ENCODE measurements around the gene CCDC12. TPM values are rescaled to one million over a fixed set of nuclear protein-coding genes. Genes with fewer than 3 reads are reported as not detected.

The CCDC12 gene
- total and polyA plus RNA-seq, 2 of the 13 experiments (the other 11 are each of a cell fraction or from before 2014, with no cell fraction given) = 30.1 to 49.5 TPM

GRCh38 chr3:46976326-46977190 is at the start of gene CCDC12 (continued):
- TF ChIP-seq ZNF260 (CRISPR knock-in tag; IDR thresholded peaks at IDR 0.05; ENCODE audit: borderline replicate concordance, low read depth) = no peak
- TF ChIP-seq ZNF136 (CRISPR knock-in tag; IDR thresholded peaks at IDR 0.05; ENCODE audit: low read depth) = 0 out of 2 replicates have a peak, but pooled peaks have one; percentile 17
- TF ChIP-seq ZNF20 (CRISPR knock-in tag; IDR thresholded peaks at IDR 0.05) = no peak
- no peak for TF ChIP-seq ZFP36 (IDR thresholded peaks at IDR 0.05; ENCODE audit: borderline replicate concordance, low read depth, low read length, partially characterized antibody)
- TF ChIP-seq, protein P1, sequence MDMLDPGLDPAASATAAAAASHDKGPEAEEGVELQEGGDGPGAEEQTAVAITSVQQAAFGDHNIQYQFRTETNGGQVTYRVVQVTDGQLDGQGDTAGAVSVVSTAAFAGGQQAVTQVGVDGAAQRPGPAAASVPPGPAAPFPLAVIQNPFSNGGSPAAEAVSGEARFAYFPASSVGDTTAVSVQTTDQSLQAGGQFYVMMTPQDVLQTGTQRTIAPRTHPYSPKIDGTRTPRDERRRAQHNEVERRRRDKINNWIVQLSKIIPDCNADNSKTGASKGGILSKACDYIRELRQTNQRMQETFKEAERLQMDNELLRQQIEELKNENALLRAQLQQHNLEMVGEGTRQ (IDR thresholded peaks at IDR 0.05; ENCODE audit: low read depth, low read length) = no peak
- TF ChIP-seq, protein P1 (CRISPR knock-in tag; IDR thresholded peaks at IDR 0.05; ENCODE audit: borderline replicate concordance) = no peak
- no peak for TF ChIP-seq ZSCAN20 (CRISPR knock-in tag; IDR thresholded peaks at IDR 0.05; ENCODE audit: borderline replicate concordance)
- TF ChIP-seq, protein P2, sequence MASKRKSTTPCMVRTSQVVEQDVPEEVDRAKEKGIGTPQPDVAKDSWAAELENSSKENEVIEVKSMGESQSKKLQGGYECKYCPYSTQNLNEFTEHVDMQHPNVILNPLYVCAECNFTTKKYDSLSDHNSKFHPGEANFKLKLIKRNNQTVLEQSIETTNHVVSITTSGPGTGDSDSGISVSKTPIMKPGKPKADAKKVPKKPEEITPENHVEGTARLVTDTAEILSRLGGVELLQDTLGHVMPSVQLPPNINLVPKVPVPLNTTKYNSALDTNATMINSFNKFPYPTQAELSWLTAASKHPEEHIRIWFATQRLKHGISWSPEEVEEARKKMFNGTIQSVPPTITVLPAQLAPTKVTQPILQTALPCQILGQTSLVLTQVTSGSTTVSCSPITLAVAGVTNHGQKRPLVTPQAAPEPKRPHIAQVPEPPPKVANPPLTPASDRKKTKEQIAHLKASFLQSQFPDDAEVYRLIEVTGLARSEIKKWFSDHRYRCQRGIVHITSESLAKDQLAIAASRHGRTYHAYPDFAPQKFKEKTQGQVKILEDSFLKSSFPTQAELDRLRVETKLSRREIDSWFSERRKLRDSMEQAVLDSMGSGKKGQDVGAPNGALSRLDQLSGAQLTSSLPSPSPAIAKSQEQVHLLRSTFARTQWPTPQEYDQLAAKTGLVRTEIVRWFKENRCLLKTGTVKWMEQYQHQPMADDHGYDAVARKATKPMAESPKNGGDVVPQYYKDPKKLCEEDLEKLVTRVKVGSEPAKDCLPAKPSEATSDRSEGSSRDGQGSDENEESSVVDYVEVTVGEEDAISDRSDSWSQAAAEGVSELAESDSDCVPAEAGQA (IDR thresholded peaks at IDR 0.05; ENCODE audit: low read depth) = peak; percentile 27; the same call in 1 of the 2 replicates
- TF ChIP-seq, protein P2 (CRISPR knock-in tag; IDR thresholded peaks at IDR 0.05; ENCODE audit: borderline replicate concordance) = no peak
- TF ChIP-seq NR0B2 (CRISPR knock-in tag; IDR thresholded peaks at IDR 0.05) = peak; percentile 77; the same call in 1 of the 2 replicates
- TF ChIP-seq NCOA1 (CRISPR knock-in tag; IDR thresholded peaks at IDR 0.05) = no peak
- TF ChIP-seq NFE2L1 (CRISPR knock-in tag; IDR thresholded peaks at IDR 0.05; ENCODE audit: borderline replicate concordance) = no peak
- TF ChIP-seq ZNF546 (CRISPR knock-in tag; conservative IDR thresholded peaks at IDR 0.05) = 0 out of 2 replicates have a peak, but pooled peaks have one; percentile 53
- no peak for TF ChIP-seq TCF7 (IDR thresholded peaks at IDR 0.05; ENCODE audit: low read depth)
- TF ChIP-seq HMG20B (CRISPR knock-in tag; conservative IDR thresholded peaks at IDR 0.05) = peak; percentile 34; the same call in 1 of the 2 replicates
- peak; percentile 31; the same call in 1 of the 2 replicates for TF ChIP-seq ZMAT3 (CRISPR knock-in tag; conservative IDR thresholded peaks at IDR 0.05)
- TF ChIP-seq KLF9 (CRISPR knock-in tag; IDR thresholded peaks at IDR 0.05; ENCODE audit: low read depth) = no peak
- no peak for TF ChIP-seq ZNF674 (CRISPR knock-in tag; IDR thresholded peaks at IDR 0.05; ENCODE audit: low read depth)
- no peak for TF ChIP-seq SCMH1 (CRISPR knock-in tag; IDR thresholded peaks at IDR 0.05; ENCODE audit: borderline replicate concordance)
